ENCODE data around the gene RAB30.

The RAB30 gene

DNA sequence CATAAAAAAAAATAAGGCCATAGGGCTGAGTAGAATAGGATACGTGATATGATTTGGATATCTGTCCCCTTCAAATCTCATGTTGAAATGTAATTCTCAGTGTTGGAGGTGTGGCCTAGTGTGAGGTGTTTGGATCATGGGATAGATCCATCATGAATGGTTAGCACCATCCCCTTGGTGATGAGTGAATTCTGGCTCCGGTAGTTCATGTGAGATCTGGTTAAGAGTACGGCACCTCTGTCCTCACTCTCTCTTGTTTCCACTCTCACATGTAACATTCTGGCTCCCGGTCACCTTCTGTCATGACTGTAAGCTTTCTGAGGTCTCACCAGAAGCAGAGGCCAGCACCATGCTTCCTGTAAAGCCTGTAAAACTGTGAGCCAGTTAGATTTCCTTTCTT lies 45.5 kb downstream of the RAB30 start:
- DNase-seq (ENCODE audit: extremely low read depth, low read depth) = no peak
- TF ChIP-seq, protein P1, sequence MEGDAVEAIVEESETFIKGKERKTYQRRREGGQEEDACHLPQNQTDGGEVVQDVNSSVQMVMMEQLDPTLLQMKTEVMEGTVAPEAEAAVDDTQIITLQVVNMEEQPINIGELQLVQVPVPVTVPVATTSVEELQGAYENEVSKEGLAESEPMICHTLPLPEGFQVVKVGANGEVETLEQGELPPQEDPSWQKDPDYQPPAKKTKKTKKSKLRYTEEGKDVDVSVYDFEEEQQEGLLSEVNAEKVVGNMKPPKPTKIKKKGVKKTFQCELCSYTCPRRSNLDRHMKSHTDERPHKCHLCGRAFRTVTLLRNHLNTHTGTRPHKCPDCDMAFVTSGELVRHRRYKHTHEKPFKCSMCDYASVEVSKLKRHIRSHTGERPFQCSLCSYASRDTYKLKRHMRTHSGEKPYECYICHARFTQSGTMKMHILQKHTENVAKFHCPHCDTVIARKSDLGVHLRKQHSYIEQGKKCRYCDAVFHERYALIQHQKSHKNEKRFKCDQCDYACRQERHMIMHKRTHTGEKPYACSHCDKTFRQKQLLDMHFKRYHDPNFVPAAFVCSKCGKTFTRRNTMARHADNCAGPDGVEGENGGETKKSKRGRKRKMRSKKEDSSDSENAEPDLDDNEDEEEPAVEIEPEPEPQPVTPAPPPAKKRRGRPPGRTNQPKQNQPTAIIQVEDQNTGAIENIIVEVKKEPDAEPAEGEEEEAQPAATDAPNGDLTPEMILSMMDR (IDR thresholded peaks at IDR 0.05; ENCODE audit: low read depth, low read length) = no peak

DNA sequence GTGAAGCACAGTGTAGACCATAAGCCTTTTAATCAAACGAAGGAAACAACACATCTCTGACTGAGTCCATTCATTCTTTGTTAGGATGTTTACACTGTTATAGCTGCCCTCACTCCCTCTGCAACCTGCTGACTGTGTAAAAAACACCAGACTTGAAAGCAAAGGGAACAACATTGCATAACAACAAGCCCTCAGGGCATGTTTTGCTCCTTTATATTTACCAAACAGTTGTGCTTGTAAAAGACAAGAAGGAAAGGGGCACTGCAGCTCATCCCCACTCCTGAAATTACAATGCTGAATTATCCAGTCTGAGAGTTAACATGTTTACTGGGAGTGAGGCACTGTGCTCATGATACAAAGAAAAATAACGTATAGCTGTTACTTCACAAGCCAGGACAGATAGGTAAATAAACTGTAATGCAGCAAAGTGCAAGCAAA lies 46.4 kb downstream of the RAB30 start:
- DNase-seq (ENCODE audit: extremely low read depth, low read depth) = no peak
- TF ChIP-seq, protein P1 (IDR thresholded peaks at IDR 0.05; ENCODE audit: low read depth, low read length) = no peak

DNA sequence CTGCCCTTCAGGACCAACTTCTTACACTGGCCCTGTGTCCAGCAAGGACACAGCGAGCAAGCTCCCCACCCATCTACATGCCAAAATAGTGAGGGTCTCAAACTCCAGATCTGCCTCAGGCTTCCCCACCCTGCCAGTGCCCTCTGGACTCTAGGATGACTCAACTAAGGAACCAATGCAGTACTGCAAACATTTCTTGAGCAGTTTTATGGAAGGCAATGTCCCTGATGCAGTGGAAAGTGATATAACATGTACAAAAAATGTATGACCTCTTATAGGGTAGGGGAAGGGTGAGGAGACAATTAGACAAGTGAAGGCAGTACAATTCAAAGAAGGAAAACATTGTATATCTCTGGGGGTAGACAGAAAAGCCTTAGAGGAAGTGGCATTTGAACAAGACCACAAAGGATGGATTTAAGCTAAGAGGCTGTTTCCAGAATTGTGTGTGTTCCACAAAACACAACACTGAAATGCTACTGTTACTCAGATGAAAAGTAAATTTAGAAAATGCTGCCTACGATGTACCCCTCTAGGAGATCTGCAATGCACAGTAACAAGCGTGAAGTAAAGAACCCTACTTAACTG lies 47.3 kb downstream of the RAB30 start:
- TF ChIP-seq, protein P1 (IDR thresholded peaks at IDR 0.05; ENCODE audit: low read depth, low read length) = no peak

DNA sequence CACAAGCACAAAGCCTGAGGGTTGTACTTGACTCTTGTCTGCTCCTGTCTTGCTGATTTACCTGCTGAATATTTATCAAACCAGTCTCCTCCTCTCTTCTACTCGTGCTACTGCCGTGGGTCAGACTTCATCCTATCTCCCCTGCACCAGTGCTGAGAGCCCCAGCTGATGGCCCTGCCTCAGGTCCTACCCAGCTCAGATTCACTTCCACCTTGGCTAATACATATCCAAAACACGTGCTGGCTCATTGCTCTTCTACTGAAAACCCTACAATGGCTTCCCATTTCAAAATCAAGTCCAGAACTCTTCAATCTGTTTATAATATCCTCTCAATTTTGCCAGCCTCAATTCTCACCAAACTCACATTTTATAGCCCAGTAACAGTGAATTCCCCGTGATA lies 48.3 kb downstream of the RAB30 start:
- no peak for DNase-seq (ENCODE audit: extremely low read depth, low read depth)
- TF ChIP-seq, protein P1 (IDR thresholded peaks at IDR 0.05; ENCODE audit: low read depth, low read length) = no peak

More for the DNA sequence above, 47.3 kb downstream of the RAB30 start:
- no peak for DNase-seq (ENCODE audit: extremely low read depth, low read depth)

- TF ChIP-seq, protein P1 (IDR thresholded peaks at IDR 0.05; ENCODE audit: low read depth, low read length) = no peak
- no peak for DNase-seq (ENCODE audit: extremely low read depth, low read depth)
Measured at GRCh38 chr11:83021780-83022125, 49.9 kb downstream of the RAB30 start.

DNA sequence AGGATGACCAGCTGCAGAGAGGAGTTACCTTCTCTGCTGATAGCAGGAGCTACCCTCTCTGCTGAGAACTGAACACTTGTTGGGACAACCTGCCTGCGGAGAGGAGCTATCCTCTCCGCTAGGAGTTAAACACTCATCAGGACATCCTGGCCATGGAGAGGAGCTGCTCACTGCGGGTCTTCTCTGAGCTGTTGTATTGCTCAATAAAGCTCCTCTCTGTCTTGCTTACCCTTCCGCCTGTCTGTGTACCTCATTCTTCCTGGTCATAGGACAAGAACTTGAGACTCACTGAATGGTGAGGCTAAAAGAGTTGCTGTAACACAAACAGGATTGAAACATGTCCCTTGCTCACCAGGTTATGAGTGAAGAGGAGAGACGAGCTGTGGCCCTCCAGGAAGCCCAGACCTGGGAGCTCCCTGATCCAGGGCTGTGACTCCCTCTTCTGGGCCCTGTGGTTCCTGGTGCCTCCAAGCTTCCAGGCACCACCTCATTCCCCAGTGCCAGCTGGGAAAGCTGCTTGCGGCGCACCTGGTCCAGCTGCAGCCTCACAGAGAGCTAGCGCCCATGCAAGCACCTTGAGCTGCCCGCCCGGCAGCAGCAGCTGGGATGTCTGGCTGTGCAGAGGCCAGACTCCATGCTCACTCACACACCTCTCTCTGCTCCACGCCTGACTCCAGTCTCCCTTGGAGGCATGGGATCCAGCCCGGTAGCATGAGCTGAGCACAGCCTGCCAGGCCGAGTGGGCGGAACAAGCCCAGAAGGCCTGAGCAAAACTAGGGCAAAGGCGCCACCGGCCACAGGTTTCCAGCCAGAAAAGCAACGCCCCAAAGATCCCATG lies 50.5 kb downstream of the RAB30 start:
- TF ChIP-seq, protein P1 (IDR thresholded peaks at IDR 0.05; ENCODE audit: low read depth, low read length) = no peak
- DNase-seq (ENCODE audit: extremely low read depth, low read depth) = no peak

DNA sequence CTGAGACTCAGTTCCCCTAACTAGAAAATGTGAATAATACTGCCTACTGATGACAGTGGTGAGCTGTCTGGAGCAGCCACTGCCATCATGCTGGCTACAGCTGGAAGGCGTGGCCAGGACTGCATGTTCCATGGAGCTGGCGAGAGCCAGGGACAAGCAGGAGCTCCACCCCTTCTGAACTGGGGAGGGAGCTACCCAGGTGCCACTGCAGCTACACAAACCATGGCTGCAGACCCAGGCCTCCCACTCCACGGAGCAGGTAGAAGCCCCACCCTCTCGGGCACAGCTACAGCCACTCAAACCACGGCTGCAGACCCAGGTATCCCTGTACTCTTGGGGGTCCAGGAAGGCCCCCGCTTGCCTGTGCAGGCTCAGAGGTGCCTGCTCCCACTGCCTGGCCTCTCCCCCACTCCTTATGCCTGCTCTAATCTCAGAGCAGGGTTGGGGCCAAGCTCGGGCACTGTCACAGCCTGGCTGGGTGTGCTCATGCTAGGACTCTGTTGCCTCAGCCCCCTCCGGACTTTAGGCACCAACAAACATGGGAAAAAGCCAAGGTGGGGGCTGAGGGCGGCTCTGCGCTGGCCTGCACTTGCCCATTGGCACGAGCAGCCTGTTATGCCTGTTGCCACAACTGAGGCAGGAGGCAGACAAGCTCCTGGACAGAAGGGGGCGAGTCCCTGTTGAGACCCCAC lies 51.7 kb downstream of the RAB30 start:
- TF ChIP-seq, protein P1 (IDR thresholded peaks at IDR 0.05; ENCODE audit: low read depth, low read length) = no peak
- no peak for DNase-seq (ENCODE audit: extremely low read depth, low read depth)
